Panc1 (cell line): ENCODE measurements around the gene SUGCT. TPM values are rescaled to one million over a fixed set of nuclear protein-coding genes. Genes with fewer than 3 reads are reported as not detected.

Source experiments
- ATAC-seq: fragments of 200-7000 bp; cut with Tn5 transposase; 2 replicates; pipeline ENCODE4 v1.9.1; 2020; ENCODE audit warnings: mild to moderate bottlenecking, moderate library complexity
- BruUV-seq: library from RNA; stranded (reverse); fragments of 400-500 nt; replicated peaks from 2 replicates; lab custom pipeline; 2021; lab: Mats Ljungman, UMichigan
- CTCF ChIA-PET: fragments of 300-600 bp; sonication (Branson Sonifier 250); formaldehyde crosslinking; loops from one replicate; lab custom pipeline; 2022; ENCODE audit warnings: antibody characterized with exemption; lab: Charles Lee
- POLR2A ChIA-PET: fragments of 300-600 bp; sonication (Branson Sonifier 250); formaldehyde crosslinking; loops from one replicate; lab custom pipeline; 2022; ENCODE audit warnings: antibody characterized with exemption; lab: Charles Lee
- DNase-seq: peaks from one replicate; pipeline ENCODE4 v3.0.0-alpha.2; 2010; ENCODE audit warnings: low read depth, low spot score
- H3K27ac ChIP-seq: 2 replicates; pipeline ENCODE4 v1.5.1; 2011; ENCODE audit warnings: mild to moderate bottlenecking, low read length, inconsistent platforms
- H3K27me3 ChIP-seq: fragments of 200-500 bp; sonication (Bioruptor generic); 2 replicates; pipeline ENCODE4 v1.6.0; 2014; ENCODE audit warnings: low read length, inconsistent platforms; ENCODE audit not compliant: control insufficient read depth, insufficient read depth
- H3K36me3 ChIP-seq: fragments of 200-500 bp; sonication (Bioruptor generic); 2 replicates; pipeline ENCODE4 v1.5.1; 2014; ENCODE audit warnings: inconsistent platforms, mild to moderate bottlenecking, low read length, moderate library complexity; ENCODE audit not compliant: control insufficient read depth, insufficient read depth
- H3K4me1 ChIP-seq: 2 replicates; pipeline ENCODE4 v1.5.1; 2011; ENCODE audit warnings: inconsistent platforms, mild to moderate bottlenecking, low read length, moderate library complexity; ENCODE audit not compliant: control insufficient read depth, insufficient read depth
- H3K4me3 ChIP-seq, 2 experiments: 2 replicates each; pipeline ENCODE4 v1.5.1; 2011 to 2012; ENCODE audit warnings: low read depth in 2 of 2, low read length in 2 of 2, mild to moderate bottlenecking in 2 of 2, inconsistent platforms in 1 of 2, moderate library complexity in 1 of 2
- H3K9me3 ChIP-seq: fragments of 200-500 bp; sonication (Bioruptor generic); 2 replicates; pipeline ENCODE4 v1.5.1; 2014; ENCODE audit warnings: low read depth, mild to moderate bottlenecking, inconsistent platforms, low read length, moderate library complexity; ENCODE audit not compliant: control insufficient read depth, insufficient read depth
- POLR2AphosphoS5 ChIP-seq: IDR thresholded peaks from 2 replicates; pipeline ENCODE4 v1.6.1; 2012; ENCODE audit warnings: mild to moderate bottlenecking, low read depth, low read length, moderate library complexity
- SIN3A ChIP-seq: IDR thresholded peaks from 2 replicates; pipeline ENCODE4 v1.6.1; 2012; ENCODE audit warnings: low read depth, mild to moderate bottlenecking, low read length, moderate library complexity, borderline replicate concordance; ENCODE audit not compliant: insufficient read depth
- TCF7L2 ChIP-seq: IDR thresholded peaks from 2 replicates; pipeline ENCODE4 v1.6.1; 2011; ENCODE audit warnings: mild to moderate bottlenecking, low read depth, low read length, inconsistent platforms
- in situ Hi-C: cut with HindIII; loops from 2 replicates; pipeline ENCODE4 v1.10.0; 2016; ENCODE audit warnings: low sequenced_read_pairs, low pct_unique_long_range_greater_than_20kb
- intact Hi-C: fragments of 100-400 bp; cut with micrococcal nuclease; formaldehyde crosslinking; loops from one replicate; pipeline ENCODE4 v1.10.0; 2022; ENCODE audit not compliant: unreplicated experiment
- total RNA-seq: library from RNA; stranded (reverse); gene quantifications from one replicate; pipeline ENCODE4 v1.2.1, GENCODE V29; 2021; ENCODE audit not compliant: unreplicated experiment
- TF ChIP-seq, protein P1 (sequence below): fragments of 450-650 bp; IDR thresholded peaks from 2 replicates; pipeline ENCODE4 v1.5.1; 2017; ENCODE audit warnings: mild to moderate bottlenecking
- TF ChIP-seq, protein P2 (sequence below), 2 experiments: IDR thresholded peaks; 2 replicates each; pipeline ENCODE4 v1.6.1; 2011 to 2012; ENCODE audit warnings: low read depth in 2 of 2, control low read depth in 1 of 2, low read length in 1 of 2, mild to moderate bottlenecking in 1 of 2, moderate library complexity in 1 of 2; ENCODE audit not compliant: insufficient read depth in 1 of 2

Gene SUGCT
- total RNA-seq, 1 experiment from 2014 or later: 3.1 TPM

- POLR2A ChIA-PET: no interaction called here
- ATAC-seq (no peak), DNase-seq (no peak)
- no peaks in the 10 kb centered on the region for H3K9me3 ChIP-seq
- no peak for TF ChIP-seq SIN3A
- TF ChIP-seq TCF7L2: no peak
- TF ChIP-seq, protein P1, sequence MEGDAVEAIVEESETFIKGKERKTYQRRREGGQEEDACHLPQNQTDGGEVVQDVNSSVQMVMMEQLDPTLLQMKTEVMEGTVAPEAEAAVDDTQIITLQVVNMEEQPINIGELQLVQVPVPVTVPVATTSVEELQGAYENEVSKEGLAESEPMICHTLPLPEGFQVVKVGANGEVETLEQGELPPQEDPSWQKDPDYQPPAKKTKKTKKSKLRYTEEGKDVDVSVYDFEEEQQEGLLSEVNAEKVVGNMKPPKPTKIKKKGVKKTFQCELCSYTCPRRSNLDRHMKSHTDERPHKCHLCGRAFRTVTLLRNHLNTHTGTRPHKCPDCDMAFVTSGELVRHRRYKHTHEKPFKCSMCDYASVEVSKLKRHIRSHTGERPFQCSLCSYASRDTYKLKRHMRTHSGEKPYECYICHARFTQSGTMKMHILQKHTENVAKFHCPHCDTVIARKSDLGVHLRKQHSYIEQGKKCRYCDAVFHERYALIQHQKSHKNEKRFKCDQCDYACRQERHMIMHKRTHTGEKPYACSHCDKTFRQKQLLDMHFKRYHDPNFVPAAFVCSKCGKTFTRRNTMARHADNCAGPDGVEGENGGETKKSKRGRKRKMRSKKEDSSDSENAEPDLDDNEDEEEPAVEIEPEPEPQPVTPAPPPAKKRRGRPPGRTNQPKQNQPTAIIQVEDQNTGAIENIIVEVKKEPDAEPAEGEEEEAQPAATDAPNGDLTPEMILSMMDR: no peak
- TF ChIP-seq POLR2AphosphoS5: no peak
- TF ChIP-seq, protein P2, sequence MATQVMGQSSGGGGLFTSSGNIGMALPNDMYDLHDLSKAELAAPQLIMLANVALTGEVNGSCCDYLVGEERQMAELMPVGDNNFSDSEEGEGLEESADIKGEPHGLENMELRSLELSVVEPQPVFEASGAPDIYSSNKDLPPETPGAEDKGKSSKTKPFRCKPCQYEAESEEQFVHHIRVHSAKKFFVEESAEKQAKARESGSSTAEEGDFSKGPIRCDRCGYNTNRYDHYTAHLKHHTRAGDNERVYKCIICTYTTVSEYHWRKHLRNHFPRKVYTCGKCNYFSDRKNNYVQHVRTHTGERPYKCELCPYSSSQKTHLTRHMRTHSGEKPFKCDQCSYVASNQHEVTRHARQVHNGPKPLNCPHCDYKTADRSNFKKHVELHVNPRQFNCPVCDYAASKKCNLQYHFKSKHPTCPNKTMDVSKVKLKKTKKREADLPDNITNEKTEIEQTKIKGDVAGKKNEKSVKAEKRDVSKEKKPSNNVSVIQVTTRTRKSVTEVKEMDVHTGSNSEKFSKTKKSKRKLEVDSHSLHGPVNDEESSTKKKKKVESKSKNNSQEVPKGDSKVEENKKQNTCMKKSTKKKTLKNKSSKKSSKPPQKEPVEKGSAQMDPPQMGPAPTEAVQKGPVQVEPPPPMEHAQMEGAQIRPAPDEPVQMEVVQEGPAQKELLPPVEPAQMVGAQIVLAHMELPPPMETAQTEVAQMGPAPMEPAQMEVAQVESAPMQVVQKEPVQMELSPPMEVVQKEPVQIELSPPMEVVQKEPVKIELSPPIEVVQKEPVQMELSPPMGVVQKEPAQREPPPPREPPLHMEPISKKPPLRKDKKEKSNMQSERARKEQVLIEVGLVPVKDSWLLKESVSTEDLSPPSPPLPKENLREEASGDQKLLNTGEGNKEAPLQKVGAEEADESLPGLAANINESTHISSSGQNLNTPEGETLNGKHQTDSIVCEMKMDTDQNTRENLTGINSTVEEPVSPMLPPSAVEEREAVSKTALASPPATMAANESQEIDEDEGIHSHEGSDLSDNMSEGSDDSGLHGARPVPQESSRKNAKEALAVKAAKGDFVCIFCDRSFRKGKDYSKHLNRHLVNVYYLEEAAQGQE (IDR thresholded peaks at IDR 0.05; ENCODE audit: insufficient read depth in 1 of 2, low read depth in 2 of 2, low read length in 1 of 2): no peak
- in situ Hi-C loops: no loop called here
- no TSS peak for BruUV-seq
- CTCF ChIA-PET: interaction anchor here (0.7 kb wide), 1 partner anchor 1091 kb away, joined by 5 read pairs; no protein-coding TSS in a partner anchor
- H3K27me3 ChIP-seq: no peaks in the 10 kb centered on the region
- intact Hi-C loops: no loop called here
- no peaks in the 10 kb centered on the region for H3K36me3 ChIP-seq
- no peak overlapping the region for H3K4me3 ChIP-seq
- H3K27ac ChIP-seq: no peak overlapping the region
- no peaks in the 10 kb centered on the region for H3K4me1 ChIP-seq
Measured at GRCh38 chr7:40332516-40332915, 197.7 kb downstream of the SUGCT start.

GRCh38 chr7:40341836-40342235 lies 207.0 kb downstream of the SUGCT start:
- Histone ChIP-seq H3K36me3 (no peaks in the 10 kb centered on the region), H3K4me1 (no peaks in the 10 kb centered on the region), H3K9me3 (no peaks in the 10 kb centered on the region), H3K4me3 (no peak overlapping the region), H3K27ac (no peak overlapping the region), H3K27me3 (no peaks in the 10 kb centered on the region)
- in situ Hi-C loops: no loop called here
- CTCF ChIA-PET: no interaction called here
- intact Hi-C loops: no loop called here
- no TSS peak for BruUV-seq
- DNase-seq (no peak), ATAC-seq (no peak)
- POLR2A ChIA-PET: no interaction called here
- TF ChIP-seq SIN3A: no peak
- TF ChIP-seq TCF7L2: no peak
- no peak for TF ChIP-seq POLR2AphosphoS5
- TF ChIP-seq, protein P1: no peak
- TF ChIP-seq, protein P2 (IDR thresholded peaks at IDR 0.05; ENCODE audit: insufficient read depth in 1 of 2, low read depth in 2 of 2, low read length in 1 of 2): no peak
